GM12872 (cell line): ENCODE data around the gene SCP2.

ENCODE experiments used
- CTCF ChIP-seq: IDR thresholded peaks from 3 replicates; pipeline ENCODE4 v1.5.1; 2011; ENCODE audit warnings: low read depth, mild to moderate bottlenecking, low read length, moderate library complexity; ENCODE audit not compliant: insufficient read depth

The SCP2 gene

GRCh38 chr1:52927212-52928014 is at the start of gene SCP2:
SCP2 (plus strand) TSS chr1:52927276; CDS start chr1:52927397, 121 bp downstream.
- TF ChIP-seq CTCF = no peak

GRCh38 chr1:52877554-52877953 is 49.5 kb upstream of the SCP2 start:
- TF ChIP-seq CTCF = no peak

GRCh38 chr1:52880206-52880605 is 46.9 kb upstream of the SCP2 start:
- no peak for TF ChIP-seq CTCF

- no peak for TF ChIP-seq CTCF
Measured at GRCh38 chr1:52887483-52887882, 39.6 kb upstream of the SCP2 start.

GRCh38 chr1:52892424-52893215 is 34.5 kb upstream of the SCP2 start:
- no peak for TF ChIP-seq CTCF

- no peak for TF ChIP-seq CTCF
Measured at GRCh38 chr1:52899445-52899894, 27.6 kb upstream of the SCP2 start.

- no peak for TF ChIP-seq CTCF
Measured at GRCh38 chr1:52900402-52900801, 26.7 kb upstream of the SCP2 start.
